Stimulated activated CD4-positive, alpha-beta T cell treated with anti-CD3 and anti-CD28 coated beads, Interleukin-12 subunit alpha, Interleukin-12 subunit beta, amount 100 ng/mL, for 24 hours (primary cell): ENCODE results near the gene RWDD2A.
A peak's percentile ranks its signal among the peaks of the same experiment; 100 is the strongest.

Source experiments
- DNase-seq, 2 experiments: peaks; one replicate each; pipeline ENCODE4 v3.0.0-alpha.2; 2020; ENCODE audit warnings: low read depth in 2 of 2

RWDD2A gene

DNA sequence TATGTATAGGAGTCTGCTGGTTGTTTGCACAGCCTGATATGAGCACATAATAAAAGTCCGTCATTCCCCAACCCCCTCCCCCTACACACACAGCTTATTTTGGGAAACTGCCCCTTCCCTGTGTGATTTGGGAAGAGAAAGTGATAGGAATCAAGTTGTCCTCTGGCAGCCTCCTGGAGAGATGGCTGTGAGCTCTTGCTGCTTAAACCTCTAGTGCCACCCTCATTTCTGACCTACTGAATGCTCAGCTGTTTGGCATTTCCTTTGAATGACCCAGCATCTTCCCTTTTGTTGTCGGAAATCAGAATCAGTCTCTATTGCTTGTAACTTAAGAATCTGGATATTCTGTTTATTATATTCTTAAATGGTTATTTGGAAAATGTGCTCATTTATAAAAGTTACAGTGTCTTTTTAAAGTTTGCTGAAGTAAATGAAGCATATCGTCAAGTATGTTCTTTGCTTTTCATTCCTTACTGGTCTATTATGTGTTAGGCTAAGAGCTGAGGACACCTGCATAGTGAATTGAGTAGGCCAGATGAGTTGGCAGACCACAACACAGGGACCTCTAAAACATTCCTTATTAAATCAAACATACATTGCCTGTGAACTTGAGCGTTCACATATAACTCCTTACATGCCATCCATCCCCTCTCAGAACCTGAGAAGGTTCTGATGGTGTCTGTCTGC, 5.5 kb downstream of the RWDD2A start:
- no peak for DNase-seq

DNA sequence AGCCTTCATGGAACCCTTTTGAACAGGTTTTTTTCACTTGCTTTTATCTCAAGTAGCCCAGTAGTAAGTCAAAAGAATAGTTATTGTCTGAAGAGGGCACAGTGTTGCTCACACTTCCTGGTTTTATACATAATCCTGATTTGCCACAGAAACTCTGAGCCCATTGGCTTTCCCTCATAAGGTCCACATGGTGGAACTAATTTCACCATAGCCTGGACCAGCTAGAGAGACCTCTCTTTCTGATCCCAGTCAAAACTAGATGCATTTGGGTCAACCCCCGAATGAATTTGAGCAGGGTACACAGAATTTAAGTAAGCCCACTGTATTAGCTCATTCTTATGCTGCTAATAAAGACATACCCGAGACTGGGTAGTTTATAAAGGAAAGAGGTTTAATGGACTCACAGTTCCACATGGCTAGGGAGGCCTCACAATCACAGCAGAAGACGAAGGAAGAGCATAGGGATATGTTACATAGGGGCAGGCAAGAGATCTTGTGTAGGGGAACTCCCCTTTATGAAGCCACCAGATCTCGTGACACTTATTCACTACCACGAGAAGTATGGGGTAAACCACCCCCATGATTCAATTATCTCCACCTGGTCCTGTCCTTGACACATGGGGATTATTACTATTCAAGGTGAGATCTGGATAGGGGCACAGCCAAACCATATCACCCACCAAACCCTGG, 6.2 kb downstream of the RWDD2A start:
- no peak for DNase-seq

DNA sequence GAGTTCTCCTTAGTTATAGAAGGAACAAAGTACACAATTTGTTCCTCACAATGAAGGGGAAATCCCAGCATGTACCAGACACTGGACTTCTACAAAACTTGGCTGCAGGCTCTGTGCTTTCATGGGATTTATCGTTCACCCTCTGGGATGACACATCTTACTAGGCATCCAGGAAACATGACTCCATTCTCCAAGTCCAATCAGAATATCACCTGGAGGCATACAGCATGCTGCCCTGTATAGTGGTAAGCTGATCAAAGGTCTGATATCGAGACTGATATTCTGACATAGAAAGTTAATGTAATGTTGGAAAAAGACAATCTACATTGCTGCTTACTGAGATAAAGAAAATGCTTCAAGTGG, 6.7 kb downstream of the RWDD2A start:
- no peak for DNase-seq

DNA sequence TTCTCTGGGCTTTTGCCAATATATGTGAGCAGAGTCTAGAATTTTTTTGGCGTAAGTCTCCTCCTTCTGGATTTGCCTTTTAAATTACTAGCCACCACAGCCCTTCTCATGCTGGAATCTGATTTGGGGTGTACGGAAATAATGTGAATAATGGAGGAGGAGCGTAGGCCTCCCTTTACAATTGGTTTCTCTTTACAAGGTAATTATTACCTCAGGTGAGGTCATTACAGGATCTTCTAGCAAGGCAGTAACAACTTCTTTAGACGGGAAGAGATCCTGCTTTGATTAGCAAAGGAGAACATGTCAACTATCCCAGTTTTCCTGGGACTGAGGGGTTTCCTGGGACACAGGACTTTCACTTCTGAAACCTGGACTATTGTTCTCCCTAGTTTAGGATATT, 8.9 kb downstream of the RWDD2A start:
- DNase-seq, result no peak

DNA sequence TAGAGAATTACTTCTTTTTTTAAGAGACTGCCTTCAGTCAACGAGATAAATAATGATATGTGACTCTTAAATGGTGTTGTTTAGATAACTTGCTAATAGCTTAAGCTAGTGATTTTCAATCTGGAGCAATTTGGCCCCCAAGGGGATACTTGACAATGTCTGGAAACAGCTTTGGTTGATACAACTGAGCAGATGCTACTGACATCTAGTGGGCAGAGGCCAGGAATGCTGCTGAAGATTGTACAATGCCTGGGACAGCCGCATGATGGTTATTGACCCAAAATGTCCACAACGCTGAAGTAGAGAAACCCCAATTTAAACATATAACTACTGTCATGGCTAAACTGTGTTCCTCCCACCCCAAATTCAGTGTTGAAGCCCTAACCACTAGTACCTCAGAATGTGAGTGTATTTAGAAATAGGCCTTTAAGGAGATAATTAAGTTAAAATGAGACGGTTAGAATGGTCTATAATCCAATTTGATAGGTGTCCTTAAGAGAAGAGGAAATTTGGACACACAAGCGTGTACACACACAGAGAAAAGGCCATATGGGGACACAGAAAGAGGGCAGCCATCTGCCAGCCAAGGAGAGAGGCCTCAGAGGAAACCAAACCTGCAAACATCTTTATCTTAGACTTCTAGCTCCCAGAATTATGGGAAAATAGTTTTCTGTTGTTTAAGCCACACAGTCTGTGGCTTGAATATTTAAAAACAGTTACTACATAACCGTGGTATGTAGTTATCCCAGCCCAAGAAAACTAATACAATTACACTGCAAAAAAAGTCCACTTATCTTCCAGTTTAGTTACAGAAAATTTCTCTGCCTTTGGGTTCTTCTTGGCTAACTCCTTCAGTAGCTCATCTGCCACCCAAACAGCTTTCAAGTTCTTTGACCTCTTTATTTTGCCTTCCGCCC, 22.2 kb downstream of the RWDD2A start:
- DNase-seq, result peak in 1 of 2 experiments; percentile 37

DNA sequence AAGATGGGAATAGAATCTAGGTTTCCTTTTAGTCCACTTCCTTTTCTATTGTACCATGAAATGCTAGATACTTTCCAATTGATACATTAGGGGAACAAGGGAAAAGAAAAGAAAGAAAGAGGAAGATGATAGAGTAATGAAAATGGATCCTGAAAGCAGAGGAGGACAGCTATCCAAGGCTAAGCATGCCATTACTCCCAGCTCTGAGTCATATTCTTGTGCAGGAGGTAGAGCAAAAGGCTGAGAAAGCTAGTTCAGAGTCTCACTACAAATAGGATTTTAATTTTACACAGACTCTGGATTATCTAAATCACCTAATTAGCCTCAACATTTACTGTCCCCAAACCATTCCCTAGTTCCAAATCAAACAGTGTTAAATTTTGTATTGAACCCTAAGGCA, 23.6 kb downstream of the RWDD2A start:
- no peak for DNase-seq

DNA sequence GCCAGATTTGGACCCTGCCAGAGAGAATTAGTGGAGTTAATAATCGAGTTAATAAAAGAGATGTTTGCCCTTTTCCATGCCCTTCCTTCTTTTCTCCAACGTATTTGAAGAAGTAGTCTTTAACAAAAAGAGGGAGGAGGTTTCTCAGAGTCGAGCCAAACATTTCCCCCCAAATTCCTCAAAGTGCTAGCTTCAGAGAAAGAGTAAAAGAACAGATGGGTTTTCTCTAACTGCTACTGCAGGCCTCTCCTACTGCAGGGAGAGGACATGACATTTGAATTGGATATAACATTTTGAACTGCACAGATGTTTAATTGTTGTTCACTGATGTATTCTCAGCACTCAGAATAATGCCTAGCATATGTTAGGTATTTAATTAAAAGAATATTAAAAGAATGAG, 25.5 kb downstream of the RWDD2A start:
- no peak for DNase-seq

DNA sequence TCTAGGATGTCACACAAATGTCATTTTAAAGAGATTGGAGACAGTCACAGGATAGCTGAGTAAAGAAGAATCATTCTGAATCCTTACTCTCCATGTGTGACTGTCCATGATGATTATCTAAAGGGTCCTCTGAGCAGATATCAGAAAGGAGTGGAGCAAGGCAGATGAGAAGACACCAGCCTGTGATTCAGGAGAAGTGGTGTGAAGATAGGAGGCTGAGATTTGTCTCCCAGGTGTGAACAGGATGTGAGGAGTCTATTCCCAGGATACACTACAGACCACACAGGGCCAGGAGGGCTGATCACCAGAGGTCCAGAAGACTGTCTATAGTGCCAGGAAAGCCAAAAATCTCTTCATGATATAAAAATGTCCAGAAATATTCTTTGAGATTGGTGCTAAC, 27.0 kb downstream of the RWDD2A start:
- DNase-seq, result no peak

DNA sequence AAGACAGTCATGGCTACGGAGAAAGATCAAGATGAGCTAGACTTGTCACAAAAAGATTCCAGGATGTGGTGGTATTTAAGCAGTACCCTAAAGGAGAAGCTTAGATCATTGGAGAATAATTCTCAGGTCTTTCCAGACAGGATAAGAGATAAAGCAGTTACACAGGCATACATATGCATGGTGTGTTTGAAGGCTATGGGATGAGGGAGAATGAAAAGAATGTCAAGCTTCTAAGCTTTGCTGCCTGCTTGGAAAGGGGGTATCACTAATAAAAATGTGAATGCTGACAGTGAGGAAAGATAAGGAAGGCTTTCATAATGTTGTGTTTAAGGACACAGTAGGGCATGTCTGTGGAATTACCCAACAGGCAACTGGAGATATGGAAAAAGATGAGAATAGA, 28.1 kb downstream of the RWDD2A start:
- no peak for DNase-seq

DNA sequence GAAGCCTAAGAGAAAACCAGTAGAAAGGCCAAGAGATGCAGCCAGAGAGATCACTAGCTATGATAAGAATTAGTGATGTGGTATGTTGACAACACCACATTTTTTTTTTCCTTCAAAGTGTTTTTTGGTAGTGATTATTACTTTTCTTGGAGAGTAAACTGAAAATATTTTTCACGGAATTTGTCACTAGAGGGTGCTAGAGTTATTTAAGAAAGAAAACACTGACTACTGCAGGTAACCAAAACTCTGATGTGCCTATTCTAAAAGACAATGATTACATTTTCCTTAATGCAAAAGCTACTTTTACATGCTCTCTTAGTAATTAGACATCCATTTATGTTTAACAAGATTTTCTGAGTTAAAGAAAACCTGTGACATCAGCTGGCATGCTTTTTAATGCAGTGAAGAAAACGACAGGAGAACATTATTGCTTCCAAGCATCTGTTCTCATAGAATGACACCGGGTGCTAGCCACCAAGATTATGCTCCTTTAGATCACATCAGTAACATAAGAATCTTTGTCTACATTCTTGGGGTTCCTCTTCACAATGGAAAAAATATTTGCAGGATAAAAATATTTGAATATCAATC, 28.8 kb downstream of the RWDD2A start:
- DNase-seq, result no peak

DNA sequence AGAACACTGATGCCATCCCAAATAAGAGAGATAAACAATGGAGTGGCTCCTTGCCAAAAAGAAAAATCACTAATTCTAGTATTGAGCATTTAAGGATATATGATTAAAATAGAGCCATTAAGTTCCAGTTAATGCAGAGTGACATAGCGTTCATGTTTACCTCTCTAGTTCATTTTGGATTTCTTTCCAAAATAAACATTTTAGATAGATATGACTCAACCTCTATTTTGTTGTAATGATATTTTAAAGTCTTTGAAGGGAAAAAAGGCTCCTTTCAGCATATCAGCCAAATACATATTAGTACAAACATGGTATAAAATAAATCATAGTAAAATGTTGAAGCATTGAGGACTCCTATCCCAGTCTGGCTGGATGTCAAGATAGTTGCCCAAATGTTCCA, 33.4 kb downstream of the RWDD2A start:
- DNase-seq, result no peak

DNA sequence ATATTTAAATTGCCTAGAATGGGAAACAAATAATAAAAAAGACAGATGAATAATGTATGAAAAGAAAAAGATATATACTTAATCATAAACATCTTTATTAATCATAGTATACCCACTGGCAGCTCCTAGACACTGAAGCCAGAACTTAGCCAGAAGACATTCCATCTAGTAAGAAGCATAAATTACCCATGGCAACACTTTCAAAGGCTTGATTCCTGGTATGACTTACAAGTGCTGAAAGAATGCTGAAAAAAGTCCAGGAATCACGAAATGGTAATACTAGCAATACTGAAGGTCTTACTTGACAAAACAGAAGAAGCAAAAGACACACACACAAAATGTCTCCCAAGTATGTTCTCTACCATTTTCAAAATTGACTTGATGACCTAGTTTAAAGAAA, 38.0 kb downstream of the RWDD2A start:
- no peak for DNase-seq

DNA sequence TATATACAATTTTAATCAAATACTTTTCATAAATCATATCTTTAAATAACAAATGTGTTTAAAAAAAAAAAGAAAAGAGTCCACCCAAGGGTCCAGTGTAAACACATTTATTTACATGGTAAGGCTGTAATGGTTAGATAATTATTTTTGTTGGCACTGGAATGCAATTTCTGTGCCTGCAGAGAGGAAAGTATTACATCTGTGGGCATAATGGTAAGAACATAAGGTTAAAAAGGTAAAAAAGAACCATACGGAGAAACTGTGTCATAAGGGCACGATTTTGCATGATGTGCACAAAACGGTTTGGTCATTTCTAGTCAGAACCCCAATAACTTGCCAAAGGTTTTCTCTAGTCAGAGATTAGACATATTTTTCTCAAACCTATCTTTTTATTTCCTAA, 54.3 kb downstream of the RWDD2A start:
- DNase-seq, result no peak
